Trophoblast cell (in vitro differentiated cells and primary cell): ENCODE data around the gene KIRREL3.

Experiments
- DNase-seq, 2 donors: peaks; one replicate each; pipeline ENCODE4 v3.0.0-alpha.2; 2016
- H2AFZ ChIP-seq: 2 replicates; pipeline ENCODE4 v1.6.1; 2013; ENCODE audit warnings: low read length, moderate library complexity, mild to moderate bottlenecking; ENCODE audit not compliant: insufficient read depth, poor library complexity
- H2AK5ac ChIP-seq: 2 replicates; pipeline ENCODE4 v1.6.1; 2013; ENCODE audit warnings: mild to moderate bottlenecking, low read length
- H2BK120ac ChIP-seq: 2 replicates; pipeline ENCODE4 v1.6.1; 2013; ENCODE audit warnings: low read length, mild to moderate bottlenecking, moderate library complexity; ENCODE audit not compliant: insufficient read depth, poor library complexity
- H2BK12ac ChIP-seq: 2 replicates; pipeline ENCODE4 v1.6.1; 2013; ENCODE audit warnings: mild to moderate bottlenecking, low read length, moderate library complexity
- H2BK5ac ChIP-seq: 2 replicates; pipeline ENCODE4 v1.6.1; 2013; ENCODE audit warnings: low read length, low read depth, moderate library complexity, mild to moderate bottlenecking; ENCODE audit not compliant: poor library complexity
- H3K14ac ChIP-seq: 2 replicates; pipeline ENCODE4 v1.6.1; 2013; ENCODE audit warnings: mild to moderate bottlenecking, low read length
- H3K18ac ChIP-seq: 2 replicates; pipeline ENCODE4 v1.6.1; 2013; ENCODE audit warnings: mild to moderate bottlenecking, low read length
- H3K23ac ChIP-seq: 2 replicates; pipeline ENCODE4 v1.6.1; 2013; ENCODE audit warnings: low read length
- H3K27ac ChIP-seq: 2 replicates; pipeline ENCODE4 v1.5.1; 2013; ENCODE audit warnings: low read depth, mild to moderate bottlenecking, inconsistent platforms, low read length, moderate library complexity
- H3K27me3 ChIP-seq: 2 replicates; pipeline ENCODE4 v1.6.1; 2013; ENCODE audit warnings: inconsistent platforms, mild to moderate bottlenecking, low read length, moderate library complexity; ENCODE audit not compliant: insufficient read depth
- H3K36me3 ChIP-seq, 2 experiments: 1 replicate in 1 of 2; 2 replicates in 1 of 2; pipeline ENCODE4 v1.6.1; 2013; ENCODE audit warnings: low read length in 2 of 2, mild to moderate bottlenecking in 2 of 2, moderate library complexity in 1 of 2; ENCODE audit not compliant: insufficient read depth in 2 of 2, control insufficient read depth in 1 of 2
- H3K4ac ChIP-seq: 2 replicates; pipeline ENCODE4 v1.6.1; 2013; ENCODE audit warnings: low read depth, mild to moderate bottlenecking, low read length, moderate library complexity
- H3K4me1 ChIP-seq, 2 experiments: 1 replicate in 1 of 2; 2 replicates in 1 of 2; pipeline ENCODE4 v1.6.1; 2013; ENCODE audit warnings: low read length in 2 of 2, mild to moderate bottlenecking in 2 of 2, moderate library complexity in 1 of 2; ENCODE audit not compliant: insufficient read depth in 2 of 2, control insufficient read depth in 1 of 2
- H3K4me2 ChIP-seq: 2 replicates; pipeline ENCODE4 v1.6.1; 2013; ENCODE audit warnings: inconsistent platforms, mild to moderate bottlenecking, low read length, moderate library complexity
- H3K4me3 ChIP-seq: 2 replicates; pipeline ENCODE4 v1.5.1; 2013; ENCODE audit warnings: mild to moderate bottlenecking, low read depth, low read length, inconsistent platforms
- H3K79me1 ChIP-seq: one replicate; pipeline ENCODE4 v1.6.1; 2013; ENCODE audit warnings: low read length
- H3K79me2 ChIP-seq: 2 replicates; pipeline ENCODE4 v1.6.1; 2013; ENCODE audit warnings: low read length, mild to moderate bottlenecking; ENCODE audit not compliant: control insufficient read depth, insufficient read depth, poor library complexity
- H3K9ac ChIP-seq: 2 replicates; pipeline ENCODE4 v1.6.1; 2013; ENCODE audit warnings: mild to moderate bottlenecking, low read length
- H3K9me3 ChIP-seq: 2 replicates; pipeline ENCODE4 v1.6.1; 2013; ENCODE audit warnings: low read depth, mild to moderate bottlenecking, control low read depth, inconsistent platforms, low read length; ENCODE audit not compliant: insufficient read depth
- H4K12ac ChIP-seq: 2 replicates; pipeline ENCODE4 v1.6.1; 2013; ENCODE audit warnings: low read depth, mild to moderate bottlenecking, low read length, moderate library complexity
- H4K8ac ChIP-seq: 2 replicates; pipeline ENCODE4 v1.6.1; 2013; ENCODE audit warnings: low read depth, mild to moderate bottlenecking, low read length, moderate library complexity
- H4K91ac ChIP-seq: one replicate; pipeline ENCODE4 v1.6.1; 2013; ENCODE audit warnings: low read depth, mild to moderate bottlenecking, low read length, moderate library complexity
- WGBS: extraction: QIAGEN DNeasy Blood & Tissue Kit; methylation state at CpG from one replicate; pipeline ENCODE4 v1.1.7; 2013; ENCODE audit warnings: missing lambda C conversion rate; ENCODE audit not compliant: insufficient read length, insufficient coverage; ENCODE audit errors: extremely low coverage; 5-methylcytosine and 5-hydroxymethylcytosine counted together

Gene KIRREL3

GRCh38 chr11:126963603-126964363, 36.8 kb downstream of the KIRREL3 start:
- no peaks in the 10 kb centered on the region for H3K27me3 ChIP-seq
- H3K27ac ChIP-seq, result no peak overlapping the region
- no peaks in the 10 kb centered on the region for H3K36me3 ChIP-seq
- H3K4me3 ChIP-seq, result no peak overlapping the region
- H4K91ac ChIP-seq, result no peak overlapping the region
- no peak overlapping the region for H3K4me2 ChIP-seq
- no peaks in the 10 kb centered on the region for H3K4me1 ChIP-seq
- H2BK120ac ChIP-seq, result no peak overlapping the region
- no peak overlapping the region for H2AFZ ChIP-seq
- H3K4ac ChIP-seq, result no peak overlapping the region
- no peaks in the 10 kb centered on the region for H3K79me2 ChIP-seq
- H4K12ac ChIP-seq, result no peak overlapping the region
- no peak overlapping the region for H3K23ac ChIP-seq
- H3K9me3 ChIP-seq, result no peaks in the 10 kb centered on the region
- H2BK12ac ChIP-seq, result no peak overlapping the region
- no CpG with 5 or more reads among the region's 3 CpGs for WGBS
- no peak for DNase-seq
- H2BK5ac ChIP-seq, result no peak overlapping the region
- no peak overlapping the region for H4K8ac ChIP-seq
- H3K9ac ChIP-seq, result no peak overlapping the region
- H2AK5ac ChIP-seq, result no peak overlapping the region
- H3K18ac ChIP-seq, result no peak overlapping the region
- no peak overlapping the region for H3K14ac ChIP-seq
- no peaks in the 10 kb centered on the region for H3K79me1 ChIP-seq

GRCh38 chr11:126963115-126963514, 37.5 kb downstream of the KIRREL3 start:
- no peak overlapping the region for H3K4ac ChIP-seq
- H3K4me3 ChIP-seq, result no peak overlapping the region
- H3K36me3 ChIP-seq, result no peaks in the 10 kb centered on the region
- H3K27ac ChIP-seq, result no peak overlapping the region
- no peak overlapping the region for H3K14ac ChIP-seq
- H3K18ac ChIP-seq, result no peak overlapping the region
- H2AK5ac ChIP-seq, result no peak overlapping the region
- no peak overlapping the region for H4K91ac ChIP-seq
- H3K79me1 ChIP-seq, result no peaks in the 10 kb centered on the region
- no CpG with 5 or more reads among the region's 1 CpG for WGBS
- no peak overlapping the region for H2BK12ac ChIP-seq
- no peak overlapping the region for H2BK120ac ChIP-seq
- no peak for DNase-seq
- no peak overlapping the region for H4K12ac ChIP-seq
- no peak overlapping the region for H3K23ac ChIP-seq
- H3K4me1 ChIP-seq, result no peaks in the 10 kb centered on the region
- H3K9me3 ChIP-seq, result no peaks in the 10 kb centered on the region
- no peak overlapping the region for H3K9ac ChIP-seq
- H3K27me3 ChIP-seq, result no peaks in the 10 kb centered on the region
- H3K79me2 ChIP-seq, result no peaks in the 10 kb centered on the region
- no peak overlapping the region for H2AFZ ChIP-seq
- no peak overlapping the region for H2BK5ac ChIP-seq
- no peak overlapping the region for H3K4me2 ChIP-seq
- H4K8ac ChIP-seq, result no peak overlapping the region

GRCh38 chr11:126959700-126960099, 40.9 kb downstream of the KIRREL3 start:
- no CpG with 5 or more reads among the region's 4 CpGs for WGBS
- DNase-seq, result no peak

GRCh38 chr11:126956635-126957034, 43.9 kb downstream of the KIRREL3 start:
- Histone ChIP-seq H3K4me2 (no peak overlapping the region), H4K8ac (no peak overlapping the region), H3K18ac (no peak overlapping the region), H3K4me1 (no peaks in the 10 kb centered on the region), H3K27me3 (no peaks in the 10 kb centered on the region), H3K79me1 (no peaks in the 10 kb centered on the region), H3K79me2 (no peaks in the 10 kb centered on the region), H2AK5ac (no peak overlapping the region), H4K12ac (no peak overlapping the region), H4K91ac (no peak overlapping the region), H3K9ac (no peak overlapping the region), H3K9me3 (no peaks in the 10 kb centered on the region), H3K27ac (no peak overlapping the region), H3K4ac (no peak overlapping the region), H3K36me3 (no peaks in the 10 kb centered on the region), H2AFZ (no peak overlapping the region), H2BK120ac (no peak overlapping the region), H3K23ac (no peak overlapping the region), H2BK12ac (no peak overlapping the region), H2BK5ac (no peak overlapping the region), H3K14ac (no peak overlapping the region), H3K4me3 (no peak overlapping the region)
- DNase-seq, result no peak
- WGBS, result no CpG with 5 or more reads among the region's 10 CpGs

More at GRCh38 chr11:126959700-126960099, 40.9 kb downstream of the KIRREL3 start:
- no peak overlapping the region for H4K12ac ChIP-seq
- no peak overlapping the region for H2BK120ac ChIP-seq
- H3K4ac ChIP-seq, result no peak overlapping the region
- H4K91ac ChIP-seq, result no peak overlapping the region
- no peak overlapping the region for H3K9ac ChIP-seq
- no peaks in the 10 kb centered on the region for H3K9me3 ChIP-seq
- H2BK5ac ChIP-seq, result no peak overlapping the region
- no peak overlapping the region for H4K8ac ChIP-seq
- no peaks in the 10 kb centered on the region for H3K4me1 ChIP-seq
- no peaks in the 10 kb centered on the region for H3K79me1 ChIP-seq
- no peak overlapping the region for H3K4me2 ChIP-seq
- no peak overlapping the region for H2AFZ ChIP-seq
- no peaks in the 10 kb centered on the region for H3K79me2 ChIP-seq
- H3K14ac ChIP-seq, result no peak overlapping the region
- no peak overlapping the region for H3K18ac ChIP-seq
- no peak overlapping the region for H3K4me3 ChIP-seq
- H2AK5ac ChIP-seq, result no peak overlapping the region
- no peaks in the 10 kb centered on the region for H3K36me3 ChIP-seq
- no peak overlapping the region for H2BK12ac ChIP-seq
- no peak overlapping the region for H3K23ac ChIP-seq
- no peak overlapping the region for H3K27ac ChIP-seq
- no peaks in the 10 kb centered on the region for H3K27me3 ChIP-seq
